HepG2 (cell line): Measurements from ENCODE around the gene CAMK2G. TPM values are rescaled to one million over a fixed set of nuclear protein-coding genes. Genes with fewer than 3 reads are reported as not detected.

ENCODE experiments used
- BHLHE40 ChIP-seq: IDR thresholded peaks from 2 replicates; pipeline ENCODE4 v1.6.1; 2011; ENCODE audit warnings: low read length, improper control_type of control experiment
- BORCS8-MEF2B ChIP-seq: sonication (generic); formaldehyde crosslinking; IDR thresholded peaks from 2 replicates; pipeline ENCODE4 v1.8.0; 2022; ENCODE audit warnings: mild to moderate bottlenecking, missing genetic modification reagents
- HNRNPUL1 ChIP-seq: fragments of 200-400 bp; formaldehyde crosslinking; IDR thresholded peaks from 2 replicates; pipeline ENCODE4 v1.6.1; 2017; ENCODE audit warnings: low read depth, mild to moderate bottlenecking, low read length, moderate library complexity
- KDM5B ChIP-seq: sonication (generic); formaldehyde crosslinking; IDR thresholded peaks from 2 replicates; pipeline ENCODE4 v1.4.0; 2020; ENCODE audit warnings: missing genetic modification reagents, mild to moderate bottlenecking, borderline replicate concordance
- NR2F6 ChIP-seq, 2 experiments: IDR thresholded peaks; 2 replicates each; pipeline ENCODE4 v1.6.1; 2016; ENCODE audit warnings: antibody characterized with exemption in 1 of 2, mild to moderate bottlenecking in 1 of 2
- PCBP2 ChIP-seq: fragments of 200-400 bp; formaldehyde crosslinking; optimal IDR thresholded peaks from 2 replicates; pipeline ENCODE3; 2018; ENCODE audit warnings: low read length, low read depth; ENCODE audit not compliant: poor library complexity, severe bottlenecking
- RAD21 ChIP-seq: fragments of 450-650 bp; formaldehyde crosslinking; IDR thresholded peaks from 2 replicates; pipeline ENCODE4 v1.5.0; 2020; ENCODE audit warnings: mild to moderate bottlenecking
- RBAK ChIP-seq: sonication (generic); formaldehyde crosslinking; IDR thresholded peaks from 2 replicates; pipeline ENCODE4 v1.5.1; 2020; ENCODE audit warnings: mild to moderate bottlenecking, missing genetic modification reagents
- RORA ChIP-seq: sonication (generic); formaldehyde crosslinking; IDR thresholded peaks from 2 replicates; pipeline ENCODE4 v1.5.0; 2020; ENCODE audit warnings: mild to moderate bottlenecking, missing genetic modification reagents, moderate library complexity
- SAFB2 ChIP-seq: sonication (generic); formaldehyde crosslinking; IDR thresholded peaks from 2 replicates; pipeline ENCODE4 v1.5.1; 2020; ENCODE audit warnings: missing genetic modification reagents, low read depth, mild to moderate bottlenecking, borderline replicate concordance
- SIX4 ChIP-seq: sonication (generic); formaldehyde crosslinking; IDR thresholded peaks from 2 replicates; pipeline ENCODE4 v1.4.0; 2020; ENCODE audit warnings: missing genetic modification reagents
- TBL1XR1 ChIP-seq: fragments of 150-350 bp; IDR thresholded peaks from 2 replicates; pipeline ENCODE4 v1.6.1; 2014; ENCODE audit warnings: borderline replicate concordance, low read length; ENCODE audit not compliant: partially characterized antibody
- TBX2 ChIP-seq: sonication (generic); formaldehyde crosslinking; IDR thresholded peaks from 2 replicates; pipeline ENCODE4 v1.5.0; 2020; ENCODE audit warnings: missing genetic modification reagents, mild to moderate bottlenecking, borderline replicate concordance
- ZNF143 ChIP-seq: sonication (generic); formaldehyde crosslinking; IDR thresholded peaks from 2 replicates; pipeline ENCODE4 v1.4.0; 2020; ENCODE audit warnings: missing genetic modification reagents
- ZNF333 ChIP-seq: sonication (generic); formaldehyde crosslinking; IDR thresholded peaks from 2 replicates; pipeline ENCODE4 v1.4.0; 2020; ENCODE audit warnings: mild to moderate bottlenecking, missing genetic modification reagents, borderline replicate concordance
- ZNF382 ChIP-seq: sonication (generic); formaldehyde crosslinking; IDR thresholded peaks from 2 replicates; pipeline ENCODE4 v1.5.0; 2020; ENCODE audit warnings: missing genetic modification reagents, mild to moderate bottlenecking, borderline replicate concordance
- ZNF720 ChIP-seq: sonication (generic); formaldehyde crosslinking; IDR thresholded peaks from 2 replicates; pipeline ENCODE4 v1.4.0; 2020; ENCODE audit warnings: missing genetic modification reagents
- ZNF878 ChIP-seq: sonication (generic); formaldehyde crosslinking; IDR thresholded peaks from 2 replicates; pipeline ENCODE4 v1.8.1; 2023; ENCODE audit warnings: mild to moderate bottlenecking, missing genetic modification reagents, moderate library complexity
- polyA plus RNA-seq, 8 experiments: library from polyadenylated mRNA; depleted of rRNA in 3 of 8; stranded (reverse) in 7 of 8; unstranded in 1 of 8; fragments of >200 nt; fragmentation: Illumina TruSeq in 4 of 8; extraction: Trizol in 4 of 8; gene quantifications; 2 replicates each; pipeline versions ENCODE4 v1.2.1 to v1.2.3, GENCODE V29; 2011 to 2016; ENCODE audit warnings: low read depth in 4 of 8, missing spikeins in 1 of 8, mixed read lengths in 1 of 8; ENCODE audit not compliant: insufficient read depth in 1 of 8
- total RNA-seq, 5 experiments: library from RNA; depleted of rRNA; stranded (reverse); fragments of >200 nt; fragmentation: Illumina TruSeq; extraction: Trizol; gene quantifications; 2 replicates each; pipeline ENCODE4 v1.2.3, GENCODE V29; 2016; ENCODE audit warnings: low read depth in 1 of 5
- TF ChIP-seq, protein P1 (sequence below): IDR thresholded peaks from 2 replicates; pipeline ENCODE4 v1.6.1; 2016
- TF ChIP-seq, protein P2 (sequence below): sonication (generic); formaldehyde crosslinking; IDR thresholded peaks from 2 replicates; pipeline ENCODE4 v1.4.0; 2020; ENCODE audit warnings: missing genetic modification reagents, borderline replicate concordance
- TF ChIP-seq, protein P3 (sequence below): sonication (generic); formaldehyde crosslinking; IDR thresholded peaks from 2 replicates; pipeline ENCODE4 v1.4.0; 2020; ENCODE audit warnings: missing genetic modification reagents
- TF ChIP-seq, protein P4 (sequence below): sonication (generic); formaldehyde crosslinking; IDR thresholded peaks from 2 replicates; pipeline ENCODE4 v1.9.0; 2021; ENCODE audit warnings: missing genetic modification reagents, borderline replicate concordance

The CAMK2G gene
- total and polyA plus RNA-seq, 2 of the 13 experiments (the other 11 are each of a cell fraction or from before 2014, with no cell fraction given), result 15.9 to 18.8 TPM

DNA sequence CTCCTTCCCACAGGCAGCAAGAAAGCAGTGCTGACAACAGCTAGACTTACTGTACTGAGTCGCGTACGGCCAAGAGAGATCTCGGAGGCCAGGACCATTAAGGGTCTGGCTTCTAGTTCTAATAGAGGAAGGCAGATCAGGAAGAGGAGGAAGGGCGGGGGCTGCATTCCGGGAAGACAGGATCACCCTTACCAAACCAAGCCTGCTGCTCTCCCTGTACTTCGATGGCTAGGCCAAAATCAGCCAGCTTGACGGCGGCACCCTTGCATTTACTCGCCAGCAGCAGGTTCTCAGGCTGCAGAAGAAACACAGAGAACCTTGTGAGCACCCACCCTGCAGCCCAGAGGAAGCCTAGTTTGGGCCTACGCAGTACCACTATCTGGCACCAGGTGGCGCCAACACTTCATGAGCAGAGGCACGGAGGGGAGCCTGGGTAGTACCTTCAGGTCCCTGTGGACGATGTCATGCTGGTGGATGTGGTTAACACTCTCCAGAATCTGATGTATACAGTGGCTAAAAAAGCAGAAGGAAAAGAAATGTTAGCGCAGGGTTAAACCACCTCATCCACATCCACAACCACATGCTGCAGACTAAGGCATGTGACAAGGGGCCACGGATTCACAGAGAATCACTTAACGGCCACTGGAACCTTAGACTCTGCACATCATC lies 25.4 kb downstream of the CAMK2G start (continued):
- TF ChIP-seq NR2F6 (IDR thresholded peaks at IDR 0.05), result no peak
- TF ChIP-seq NR2F6 (CRISPR knock-in tag; IDR thresholded peaks at IDR 0.05), result no peak
- TF ChIP-seq, protein P1, sequence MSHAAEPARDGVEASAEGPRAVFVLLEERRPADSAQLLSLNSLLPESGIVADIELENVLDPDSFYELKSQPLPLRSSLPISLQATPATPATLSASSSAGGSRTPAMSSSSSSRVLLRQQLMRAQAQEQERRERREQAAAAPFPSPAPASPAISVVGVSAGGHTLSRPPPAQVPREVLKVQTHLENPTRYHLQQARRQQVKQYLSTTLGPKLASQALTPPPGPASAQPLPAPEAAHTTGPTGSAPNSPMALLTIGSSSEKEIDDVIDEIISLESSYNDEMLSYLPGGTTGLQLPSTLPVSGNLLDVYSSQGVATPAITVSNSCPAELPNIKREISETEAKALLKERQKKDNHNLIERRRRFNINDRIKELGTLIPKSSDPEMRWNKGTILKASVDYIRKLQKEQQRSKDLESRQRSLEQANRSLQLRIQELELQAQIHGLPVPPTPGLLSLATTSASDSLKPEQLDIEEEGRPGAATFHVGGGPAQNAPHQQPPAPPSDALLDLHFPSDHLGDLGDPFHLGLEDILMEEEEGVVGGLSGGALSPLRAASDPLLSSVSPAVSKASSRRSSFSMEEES (CRISPR knock-in tag), result no peak
- no peak for TF ChIP-seq SIX4 (CRISPR knock-in tag)
- TF ChIP-seq HNRNPUL1, result no peak
- TF ChIP-seq TBL1XR1, result no peak
- TF ChIP-seq ZNF382 (CRISPR knock-in tag), result no peak
- TF ChIP-seq, protein P2, sequence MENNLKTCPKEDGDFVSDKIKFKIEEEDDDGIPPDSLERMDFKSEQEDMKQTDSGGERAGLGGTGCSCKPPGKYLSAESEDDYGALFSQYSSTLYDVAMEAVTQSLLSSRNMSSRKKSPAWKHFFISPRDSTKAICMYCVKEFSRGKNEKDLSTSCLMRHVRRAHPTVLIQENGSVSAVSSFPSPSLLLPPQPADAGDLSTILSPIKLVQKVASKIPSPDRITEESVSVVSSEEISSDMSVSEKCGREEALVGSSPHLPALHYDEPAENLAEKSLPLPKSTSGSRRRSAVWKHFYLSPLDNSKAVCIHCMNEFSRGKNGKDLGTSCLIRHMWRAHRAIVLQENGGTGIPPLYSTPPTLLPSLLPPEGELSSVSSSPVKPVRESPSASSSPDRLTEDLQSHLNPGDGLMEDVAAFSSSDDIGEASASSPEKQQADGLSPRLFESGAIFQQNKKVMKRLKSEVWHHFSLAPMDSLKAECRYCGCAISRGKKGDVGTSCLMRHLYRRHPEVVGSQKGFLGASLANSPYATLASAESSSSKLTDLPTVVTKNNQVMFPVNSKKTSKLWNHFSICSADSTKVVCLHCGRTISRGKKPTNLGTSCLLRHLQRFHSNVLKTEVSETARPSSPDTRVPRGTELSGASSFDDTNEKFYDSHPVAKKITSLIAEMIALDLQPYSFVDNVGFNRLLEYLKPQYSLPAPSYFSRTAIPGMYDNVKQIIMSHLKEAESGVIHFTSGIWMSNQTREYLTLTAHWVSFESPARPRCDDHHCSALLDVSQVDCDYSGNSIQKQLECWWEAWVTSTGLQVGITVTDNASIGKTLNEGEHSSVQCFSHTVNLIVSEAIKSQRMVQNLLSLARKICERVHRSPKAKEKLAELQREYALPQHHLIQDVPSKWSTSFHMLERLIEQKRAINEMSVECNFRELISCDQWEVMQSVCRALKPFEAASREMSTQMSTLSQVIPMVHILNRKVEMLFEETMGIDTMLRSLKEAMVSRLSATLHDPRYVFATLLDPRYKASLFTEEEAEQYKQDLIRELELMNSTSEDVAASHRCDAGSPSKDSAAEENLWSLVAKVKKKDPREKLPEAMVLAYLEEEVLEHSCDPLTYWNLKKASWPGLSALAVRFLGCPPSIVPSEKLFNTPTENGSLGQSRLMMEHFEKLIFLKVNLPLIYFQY (CRISPR knock-in tag), result 0 out of 2 replicates have a peak, but pooled peaks have one; percentile 23
- no peak for TF ChIP-seq KDM5B
- 0 out of 2 replicates have a peak, but pooled peaks have one; percentile 19 for TF ChIP-seq BHLHE40
- peak; percentile 94 for TF ChIP-seq RAD21 (CRISPR knock-in tag)
- 0 out of 2 replicates have a peak, but pooled peaks have one; percentile 26 for TF ChIP-seq BORCS8-MEF2B
- TF ChIP-seq, protein P3, sequence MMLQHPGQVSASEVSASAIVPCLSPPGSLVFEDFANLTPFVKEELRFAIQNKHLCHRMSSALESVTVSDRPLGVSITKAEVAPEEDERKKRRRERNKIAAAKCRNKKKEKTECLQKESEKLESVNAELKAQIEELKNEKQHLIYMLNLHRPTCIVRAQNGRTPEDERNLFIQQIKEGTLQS (CRISPR knock-in tag), result no peak
- no peak for TF ChIP-seq TBX2 (CRISPR knock-in tag)
- TF ChIP-seq SAFB2, result no peak
- peak; percentile 57; the same call in 1 of the 2 replicates for TF ChIP-seq ZNF143 (CRISPR knock-in tag)
- no peak for TF ChIP-seq RBAK (CRISPR knock-in tag)
- no peak for TF ChIP-seq PCBP2
- TF ChIP-seq, protein P4, sequence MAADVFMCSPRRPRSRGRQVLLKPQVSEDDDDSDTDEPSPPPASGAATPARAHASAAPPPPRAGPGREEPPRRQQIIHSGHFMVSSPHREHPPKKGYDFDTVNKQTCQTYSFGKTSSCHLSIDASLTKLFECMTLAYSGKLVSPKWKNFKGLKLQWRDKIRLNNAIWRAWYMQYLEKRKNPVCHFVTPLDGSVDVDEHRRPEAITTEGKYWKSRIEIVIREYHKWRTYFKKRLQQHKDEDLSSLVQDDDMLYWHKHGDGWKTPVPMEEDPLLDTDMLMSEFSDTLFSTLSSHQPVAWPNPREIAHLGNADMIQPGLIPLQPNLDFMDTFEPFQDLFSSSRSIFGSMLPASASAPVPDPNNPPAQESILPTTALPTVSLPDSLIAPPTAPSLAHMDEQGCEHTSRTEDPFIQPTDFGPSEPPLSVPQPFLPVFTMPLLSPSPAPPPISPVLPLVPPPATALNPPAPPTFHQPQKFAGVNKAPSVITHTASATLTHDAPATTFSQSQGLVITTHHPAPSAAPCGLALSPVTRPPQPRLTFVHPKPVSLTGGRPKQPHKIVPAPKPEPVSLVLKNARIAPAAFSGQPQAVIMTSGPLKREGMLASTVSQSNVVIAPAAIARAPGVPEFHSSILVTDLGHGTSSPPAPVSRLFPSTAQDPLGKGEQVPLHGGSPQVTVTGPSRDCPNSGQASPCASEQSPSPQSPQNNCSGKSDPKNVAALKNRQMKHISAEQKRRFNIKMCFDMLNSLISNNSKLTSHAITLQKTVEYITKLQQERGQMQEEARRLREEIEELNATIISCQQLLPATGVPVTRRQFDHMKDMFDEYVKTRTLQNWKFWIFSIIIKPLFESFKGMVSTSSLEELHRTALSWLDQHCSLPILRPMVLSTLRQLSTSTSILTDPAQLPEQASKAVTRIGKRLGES (CRISPR knock-in tag), result no peak
- TF ChIP-seq ZNF720 (CRISPR knock-in tag), result no peak
- TF ChIP-seq ZNF333 (CRISPR knock-in tag), result no peak
- no peak for TF ChIP-seq ZNF878 (CRISPR knock-in tag)
- TF ChIP-seq RORA (CRISPR knock-in tag), result no peak
